Breast epithelium (tissue), 4 donors: ENCODE results near the gene NR2F1-AS1. TPM values are rescaled to one million over a fixed set of nuclear protein-coding genes. Genes with fewer than 3 reads are reported as not detected.
"Not testable (repeated sequence)": the region's sequence is repeated elsewhere in the genome, so short reads cannot be mapped to it uniquely, and the experiment has no call there.

Experiments used
- DNase-seq, 2 donors: peaks; one replicate each; pipeline ENCODE4 v3.0.0-alpha.2; 2019; ENCODE audit warnings: low spot score in 2 of 2
- H3K27ac ChIP-seq, 2 donors: fragments of 200-600 bp; sonication (generic) in 1 of 2; one replicate each; pipeline ENCODE4 v1.5.1; 2016 to 2019; ENCODE audit warnings: mild to moderate bottlenecking in 1 of 2
- H3K27me3 ChIP-seq, 2 donors: fragments of 200-600 bp; sonication (generic) in 1 of 2; one replicate each; pipeline versions ENCODE4 v1.5.1 to v1.6.0; 2017 to 2019; ENCODE audit warnings: control low read depth in 1 of 2, mild to moderate bottlenecking in 1 of 2
- H3K36me3 ChIP-seq: fragments of 200-600 bp; one replicate; pipeline ENCODE4 v1.5.1; 2019
- H3K4me1 ChIP-seq, 2 donors: fragments of 200-600 bp; sonication (generic); one replicate each; pipeline ENCODE4 v1.5.1; 2016 to 2019; ENCODE audit warnings: control low read depth in 1 of 2
- H3K4me3 ChIP-seq, 3 donors: fragments of 200-600 bp; sonication (generic); 1 replicate in 2 of 3; 2 replicates in 1 of 3; pipeline ENCODE4 v1.5.1; 2016 to 2019; ENCODE audit warnings: mild to moderate bottlenecking in 3 of 3, moderate library complexity in 2 of 3
- H3K9me3 ChIP-seq, 2 donors: fragments of 200-600 bp; sonication (generic) in 1 of 2; one replicate each; pipeline ENCODE4 v1.5.1; 2016 to 2019; ENCODE audit warnings: control low read depth in 1 of 2
- CTCF ChIP-seq, 3 donors: fragments of 450-650 bp; IDR thresholded peaks; one replicate each; pipeline ENCODE4 v1.5.1; 2016 to 2017; ENCODE audit warnings: antibody characterized with exemption in 3 of 3, mild to moderate bottlenecking in 3 of 3, moderate library complexity in 3 of 3
- POLR2A ChIP-seq: fragments of 450-650 bp; IDR thresholded peaks from one replicate; pipeline ENCODE4 v1.6.1; 2016; ENCODE audit warnings: antibody characterized with exemption, mild to moderate bottlenecking, moderate library complexity
- POLR2AphosphoS5 ChIP-seq, 3 donors: sonication (generic); formaldehyde crosslinking; IDR thresholded peaks; one replicate each; pipeline ENCODE4 v1.6.1; 2017; ENCODE audit warnings: antibody characterized with exemption in 3 of 3
- intact Hi-C: fragments of 100-400 bp; cut with DNase I; formaldehyde crosslinking; loops from one replicate; pipeline ENCODE4 v1.15.1; 2023; ENCODE audit warnings: low total_unique reads
- total RNA-seq, 3 donors: library from RNA; depleted of rRNA; stranded (reverse); fragments of >200 nt; gene quantifications; one replicate each; pipeline ENCODE4 v1.1.0, GENCODE V29; 2016

NR2F1-AS1 gene
- total RNA-seq, 3 donors from 2014 or later, result 7.0 to 17.4 (median 15.2) TPM

- intact Hi-C loops, result loop anchor here (5.0 kb wide), 1 partner anchor 122 kb away; no protein-coding TSS in a partner anchor
- no peak for DNase-seq
- no peaks in the 10 kb centered on the region for H3K27me3 ChIP-seq
- H3K9me3 ChIP-seq, result no peaks in the 10 kb centered on the region
- H3K4me3 ChIP-seq, result no peak overlapping the region
- H3K36me3 ChIP-seq, result no peaks in the 10 kb centered on the region
- no peak for TF ChIP-seq POLR2A
- TF ChIP-seq POLR2AphosphoS5 (IDR thresholded peaks at IDR 0.05), result no peak
- TF ChIP-seq CTCF (IDR thresholded peaks at IDR 0.05), result no peak
- H3K4me1 ChIP-seq, result no peaks in the 10 kb centered on the region
- H3K27ac ChIP-seq, result no peak overlapping the region
These were observed 181.3 kb downstream of the NR2F1-AS1 start for GRCh38 chr5:93399675-93400074.

- intact Hi-C loops, result no loop called here
- Histone ChIP-seq H3K27ac (no peak overlapping the region), H3K9me3 (no peaks in the 10 kb centered on the region), H3K36me3 (no peaks in the 10 kb centered on the region), H3K4me1 (no peaks in the 10 kb centered on the region), H3K4me3 (no peak overlapping the region), H3K27me3 (no peaks in the 10 kb centered on the region)
- no peak for TF ChIP-seq POLR2A
- no peak for TF ChIP-seq CTCF (IDR thresholded peaks at IDR 0.05)
- TF ChIP-seq POLR2AphosphoS5 (IDR thresholded peaks at IDR 0.05), result no peak
- DNase-seq, result no peak
These were observed 185.0 kb downstream of the NR2F1-AS1 start for GRCh38 chr5:93395971-93396379.

GRCh38 chr5:93395010-93395409, 186.0 kb downstream of the NR2F1-AS1 start:
- no peaks in the 10 kb centered on the region for H3K9me3 ChIP-seq
- TF ChIP-seq POLR2A (no peak), POLR2AphosphoS5 (IDR thresholded peaks at IDR 0.05) (no peak), CTCF (IDR thresholded peaks at IDR 0.05) (no peak)
- no peak overlapping the region for H3K4me3 ChIP-seq
- no peaks in the 10 kb centered on the region for H3K4me1 ChIP-seq
- H3K27ac ChIP-seq, result no peak overlapping the region
- no peak for DNase-seq
- H3K27me3 ChIP-seq, result no peaks in the 10 kb centered on the region
- H3K36me3 ChIP-seq, result no peaks in the 10 kb centered on the region
- intact Hi-C loops, result no loop called here

- Histone ChIP-seq H3K27me3 (no peaks in the 10 kb centered on the region), H3K27ac (no peak overlapping the region), H3K4me1 (no peaks in the 10 kb centered on the region), H3K36me3 (no peaks in the 10 kb centered on the region), H3K4me3 (no peak overlapping the region), H3K9me3 (no peaks in the 10 kb centered on the region)
- TF ChIP-seq POLR2AphosphoS5 (IDR thresholded peaks at IDR 0.05), result no peak
- no peak for TF ChIP-seq CTCF (IDR thresholded peaks at IDR 0.05)
- TF ChIP-seq POLR2A, result no peak
- intact Hi-C loops, result no loop called here
- DNase-seq, result no peak
These were observed 186.7 kb downstream of the NR2F1-AS1 start for GRCh38 chr5:93394301-93394700.

- DNase-seq, H3K27me3 ChIP-seq, H3K4me1 ChIP-seq, H3K36me3 ChIP-seq, H3K27ac ChIP-seq, H3K4me3 ChIP-seq, H3K9me3 ChIP-seq, intact Hi-C loops: not testable (repeated sequence)
These were observed 189.8 kb downstream of the NR2F1-AS1 start for GRCh38 chr5:93391169-93391568.

GRCh38 chr5:93385655-93386054, 195.4 kb downstream of the NR2F1-AS1 start:
- TF ChIP-seq POLR2A, result no peak
- no peak for TF ChIP-seq POLR2AphosphoS5 (IDR thresholded peaks at IDR 0.05)
- TF ChIP-seq CTCF (IDR thresholded peaks at IDR 0.05), result no peak
- H3K9me3 ChIP-seq, result peaks cover 0 to 5% of the 10 kb centered on the region in 2 donors
- intact Hi-C loops, result no loop called here
- H3K27ac ChIP-seq, result no peak overlapping the region
- DNase-seq, result no peak
- no peaks in the 10 kb centered on the region for H3K36me3 ChIP-seq
- H3K4me3 ChIP-seq, result no peak overlapping the region
- H3K27me3 ChIP-seq, result no peaks in the 10 kb centered on the region
- H3K4me1 ChIP-seq, result no peaks in the 10 kb centered on the region
